Measurements from ENCODE around the gene SPP1. TPM values are rescaled to one million over a fixed set of nuclear protein-coding genes. Genes with fewer than 3 reads are reported as not detected.
A peak's percentile ranks its signal among the peaks of the same experiment; 100 is the strongest.

SPP1 gene
- total and polyA plus RNA-seq, 9 of the 15 experiments (the other 6 are each of a cell fraction or from before 2014, with no cell fraction given), result 0.10 to 0.64 TPM; not detected in 7

GRCh38 chr4:88012647-88013046, 37.1 kb downstream of the SPP1 start (continued):
- TF ChIP-seq CEBPB (tag; IDR thresholded peaks at IDR 0.05) (peak; percentile 76), CEBPG (CRISPR knock-in tag; IDR thresholded peaks at IDR 0.05) (no peak), CEBPG (tag; conservative IDR thresholded peaks at IDR 0.05 in 1 of 2, IDR thresholded peaks at IDR 0.05 in 1 of 2) (peak; percentile 64 to 74), NONO (IDR thresholded peaks at IDR 0.05; ENCODE audit: low read depth in 2 of 2, low read length in 1 of 2) (no peak)

- ATAC-seq, result no peak
- no peaks in the 10 kb centered on the region for H4K20me1 ChIP-seq (replicated peaks; ENCODE audit: control insufficient read depth, insufficient read depth, low read length)
- no TSS peak for BruUV-seq (replicated peaks)
- ChIA-PET POLR2A (interaction anchor here (0.6 to 0.8 kb wide), 2 partner anchors 121 to 372 kb away, joined by 3 read pairs; no protein-coding TSS in a partner anchor), CTCF (ENCODE audit: low intra/inter-chr PET ratio) (no interaction called here)
- no peak overlapping the region for H3K27ac ChIP-seq (ENCODE audit: extremely low read depth, low read depth, low read length)
- 3% methylated on average over 3 of the region's 3 CpGs for WGBS (ENCODE audit: insufficient coverage, low coverage, missing lambda C conversion rate)
- TF ChIP-seq ILK (tag; IDR thresholded peaks at IDR 0.05; ENCODE audit: borderline replicate concordance, low read depth) (no peak), BACH1 (tag; IDR thresholded peaks at IDR 0.05) (no peak)
- H3K9me3 ChIP-seq (replicated peaks; ENCODE audit: control insufficient read depth, insufficient read depth, low read depth, low read length), result no peaks in the 10 kb centered on the region
- H3K9ac ChIP-seq (ENCODE audit: insufficient read depth in 1 of 2, low read depth in 2 of 2, low read length in 2 of 2), result no peak overlapping the region
- no peak overlapping the region for H3K4me2 ChIP-seq (ENCODE audit: insufficient read depth, low read length)
- in situ Hi-C loops (cut with MboI) (no loop called here), intact Hi-C loops (cut with micrococcal nuclease) (no loop called here)
- H3K4me1 ChIP-seq (replicated peaks in 1 of 2; ENCODE audit: control insufficient read depth in 2 of 2, insufficient read depth in 2 of 2, low read length in 2 of 2), result no peaks in the 10 kb centered on the region; a peak in 1 of 5 replicates
- H3K4me3 ChIP-seq, result no peak overlapping the region
- FAIRE-seq, result no peak
- H3K36me3 ChIP-seq (ENCODE audit: control insufficient read depth, insufficient read depth, low read length), result no peaks in the 10 kb centered on the region
- H3K79me2 ChIP-seq (ENCODE audit: control insufficient read depth, insufficient read depth, low read length), result no peaks in the 10 kb centered on the region
- no peak overlapping the region for H2AFZ ChIP-seq (ENCODE audit: low read depth, low read length)
- peaks cover 3 to 6% of the 10 kb centered on the region in 2 experiments; a peak in 2 of 5 replicates for H3K27me3 ChIP-seq (ENCODE audit: control insufficient read depth in 2 of 2, insufficient read depth in 2 of 2, low read length in 2 of 2)
- DNase-seq (ENCODE audit: extremely low read depth in 1 of 4, low spot score in 3 of 4), result no peak
- H3K9me1 ChIP-seq (ENCODE audit: control insufficient read depth, insufficient read depth, low read length), result no peaks in the 10 kb centered on the region
Observed at GRCh38 chr4:88014386-88014905, 38.9 kb downstream of the SPP1 start.

Data from K562 (cell line).